Lower leg skin (tissue), 3 donors: ENCODE data around the gene CNBP.

Experiments used
- POLR2A ChIP-seq, 2 donors: fragments of 450-650 bp; IDR thresholded peaks; one replicate each; pipeline ENCODE4 v1.6.1; 2016 to 2017; ENCODE audit warnings: antibody characterized with exemption in 2 of 2, mild to moderate bottlenecking in 1 of 2, moderate library complexity in 1 of 2
- TF ChIP-seq, protein P1 (sequence below), 3 donors: fragments of 450-650 bp; IDR thresholded peaks; one replicate each; pipeline ENCODE4 v1.5.1; 2016; ENCODE audit warnings: antibody characterized with exemption in 3 of 3, mild to moderate bottlenecking in 3 of 3, moderate library complexity in 2 of 3

DNA sequence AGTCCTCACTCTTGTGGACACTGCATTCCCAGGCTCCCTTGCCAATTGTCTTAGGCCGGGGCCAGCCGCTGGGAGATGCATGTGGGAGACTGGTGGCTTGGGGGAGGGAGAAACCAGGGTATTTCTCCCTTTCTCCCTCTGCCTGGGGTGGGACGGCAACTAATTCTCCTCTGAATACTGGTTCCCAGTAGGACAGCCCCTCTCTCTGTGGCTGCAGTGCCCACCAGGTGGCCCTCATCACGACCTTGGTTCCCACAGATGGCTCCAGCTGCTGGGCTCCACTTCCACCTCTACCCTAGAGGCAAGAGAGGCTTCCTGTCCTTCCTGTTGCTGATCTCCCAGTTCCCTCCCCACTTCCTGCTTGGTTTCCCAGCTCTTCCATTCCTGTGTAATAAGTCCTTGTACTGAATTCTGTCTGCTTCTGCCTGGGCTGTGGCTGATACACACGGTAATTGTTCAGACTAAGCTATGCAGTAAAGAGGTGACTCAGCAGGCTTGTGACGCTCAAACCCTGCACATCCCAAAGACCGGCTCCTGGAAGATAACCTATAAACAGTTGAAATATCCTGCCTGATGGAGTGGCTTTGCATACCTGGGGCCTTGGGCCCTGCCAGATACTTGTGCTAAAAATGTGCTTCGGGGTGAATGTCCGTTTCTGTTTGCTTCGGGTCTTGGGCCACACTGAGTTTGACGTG, 45.3 kb upstream of the CNBP start:
- TF ChIP-seq, protein P1, sequence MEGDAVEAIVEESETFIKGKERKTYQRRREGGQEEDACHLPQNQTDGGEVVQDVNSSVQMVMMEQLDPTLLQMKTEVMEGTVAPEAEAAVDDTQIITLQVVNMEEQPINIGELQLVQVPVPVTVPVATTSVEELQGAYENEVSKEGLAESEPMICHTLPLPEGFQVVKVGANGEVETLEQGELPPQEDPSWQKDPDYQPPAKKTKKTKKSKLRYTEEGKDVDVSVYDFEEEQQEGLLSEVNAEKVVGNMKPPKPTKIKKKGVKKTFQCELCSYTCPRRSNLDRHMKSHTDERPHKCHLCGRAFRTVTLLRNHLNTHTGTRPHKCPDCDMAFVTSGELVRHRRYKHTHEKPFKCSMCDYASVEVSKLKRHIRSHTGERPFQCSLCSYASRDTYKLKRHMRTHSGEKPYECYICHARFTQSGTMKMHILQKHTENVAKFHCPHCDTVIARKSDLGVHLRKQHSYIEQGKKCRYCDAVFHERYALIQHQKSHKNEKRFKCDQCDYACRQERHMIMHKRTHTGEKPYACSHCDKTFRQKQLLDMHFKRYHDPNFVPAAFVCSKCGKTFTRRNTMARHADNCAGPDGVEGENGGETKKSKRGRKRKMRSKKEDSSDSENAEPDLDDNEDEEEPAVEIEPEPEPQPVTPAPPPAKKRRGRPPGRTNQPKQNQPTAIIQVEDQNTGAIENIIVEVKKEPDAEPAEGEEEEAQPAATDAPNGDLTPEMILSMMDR (IDR thresholded peaks at IDR 0.05), result no peak
- TF ChIP-seq POLR2A (IDR thresholded peaks at IDR 0.05), result no peak
